CD4-positive, alpha-beta T cell treated with Interleukin-6 at 100 ng/mL for 8 hours (primary cell): ENCODE data around the gene RPL12.

Source experiments
- DNase-seq: peaks from one replicate; pipeline ENCODE4 v3.0.0-alpha.2; 2020; ENCODE audit warnings: mixed read lengths, low spot score

The RPL12 gene

DNA sequence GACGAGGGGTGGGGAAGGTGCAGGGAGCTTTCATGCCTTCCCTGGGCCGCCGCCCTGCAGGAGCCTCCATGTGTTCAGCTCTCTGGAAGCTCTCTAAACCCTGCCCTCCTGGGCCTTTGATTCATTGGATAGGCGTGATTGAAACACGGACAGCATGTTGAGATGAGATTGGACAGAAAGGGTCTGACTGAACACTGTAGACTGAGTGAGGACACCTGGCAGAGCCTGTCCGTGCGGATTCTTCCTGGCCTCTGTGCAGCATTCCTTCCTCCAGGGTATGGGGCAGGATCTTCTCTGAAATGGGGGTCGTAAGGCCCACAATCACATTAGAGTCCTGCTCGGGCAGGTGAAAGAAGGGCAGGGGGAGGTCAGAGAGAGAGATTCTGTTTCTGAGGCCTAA lies 12.8 kb downstream of the RPL12 start:
- no peak for DNase-seq

DNA sequence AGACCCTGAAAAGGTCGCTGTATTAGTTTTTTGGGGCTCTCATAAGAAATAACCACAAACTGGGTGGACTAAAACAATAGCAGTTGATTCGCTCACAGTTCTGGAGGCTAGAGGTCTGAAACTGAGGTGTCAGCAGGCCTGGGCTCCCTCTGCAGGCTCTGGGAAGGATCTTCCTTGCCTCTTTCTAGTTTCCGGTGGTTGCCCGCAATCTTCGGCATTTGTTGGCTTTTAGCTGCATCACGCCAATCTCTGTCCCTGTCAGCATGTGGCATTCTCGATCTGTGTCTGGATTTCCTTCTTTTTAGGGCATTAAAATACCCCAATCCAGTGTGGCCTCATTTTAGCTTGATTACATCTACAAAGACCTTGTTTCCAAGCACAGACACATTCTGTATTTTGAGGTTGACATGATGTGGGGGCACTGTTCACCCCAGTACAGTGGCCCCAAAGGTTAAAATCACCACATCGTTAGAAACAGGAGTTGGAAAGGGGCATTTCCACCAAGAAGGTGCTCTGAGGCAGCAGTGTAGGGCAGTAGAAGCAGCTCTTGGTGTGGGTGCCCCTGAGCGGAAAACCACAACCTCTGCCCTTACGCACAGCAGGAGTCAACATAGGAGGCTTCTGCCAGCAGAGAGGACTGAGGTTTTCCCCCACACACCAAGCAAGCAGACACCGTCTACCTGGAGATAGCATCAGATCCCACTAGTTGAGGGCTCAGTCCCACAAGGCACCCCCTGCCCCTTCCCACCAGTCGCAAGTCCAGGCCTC lies 13.5 kb downstream of the RPL12 start:
- peak; percentile 22 for DNase-seq

DNA sequence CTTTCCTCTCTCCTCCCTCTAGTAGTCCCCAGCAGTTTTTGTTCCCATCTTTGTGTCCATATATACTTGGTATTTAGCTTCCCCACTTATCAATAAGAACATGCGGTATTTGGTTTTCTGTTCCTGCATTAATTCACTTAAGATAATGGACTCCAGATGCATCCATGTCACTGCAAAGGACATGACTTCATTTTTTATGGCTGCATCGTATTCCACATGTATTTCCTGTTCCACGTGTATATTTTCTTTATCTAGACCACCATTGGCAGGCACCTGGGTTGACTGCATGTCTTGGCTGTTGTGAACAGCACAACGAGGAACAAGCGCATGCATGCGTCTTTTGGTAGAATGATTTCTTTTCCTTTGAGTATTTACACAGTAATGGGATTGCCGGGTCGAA lies 20.8 kb downstream of the RPL12 start:
- no peak for DNase-seq

- DNase-seq, result no peak
Measured at GRCh38 chr9:127428348-127428747, 22.9 kb downstream of the RPL12 start.

DNA sequence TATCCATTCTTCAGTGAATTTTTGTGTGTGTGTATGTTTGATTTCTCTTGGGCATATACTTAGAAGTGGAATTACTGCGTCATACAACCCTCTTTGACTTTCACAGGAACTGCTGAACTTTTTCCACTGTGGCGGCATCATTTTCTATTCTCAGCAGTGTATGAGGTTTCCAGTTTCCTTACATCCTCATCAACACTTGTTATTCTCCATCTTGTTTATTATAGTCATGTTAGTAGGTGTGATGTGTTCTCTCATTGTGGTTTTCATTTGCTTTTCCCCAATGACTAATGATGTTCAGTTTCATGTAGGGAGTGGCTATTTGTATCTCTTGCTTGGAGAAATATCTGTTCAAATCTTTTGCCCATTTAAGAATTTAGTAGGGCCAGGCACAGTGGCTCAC lies 24.4 kb downstream of the RPL12 start:
- no peak for DNase-seq

- DNase-seq, result peak; percentile 21
Measured at GRCh38 chr9:127424676-127424999, 26.6 kb downstream of the RPL12 start.

GRCh38 chr9:127423934-127424675 lies 27.1 kb downstream of the RPL12 start, which contains the start of gene ZNF79:
Gene ZNF79 (plus strand): TSS chr9:127424382. CDS start chr9:127424788, 406 bp downstream.
- peak; percentile 87 for DNase-seq

- DNase-seq, result no peak
Measured at GRCh38 chr9:127423476-127423933, 27.7 kb downstream of the RPL12 start.

- DNase-seq, result no peak
Measured at GRCh38 chr9:127422787-127423186, 28.4 kb downstream of the RPL12 start.

DNA sequence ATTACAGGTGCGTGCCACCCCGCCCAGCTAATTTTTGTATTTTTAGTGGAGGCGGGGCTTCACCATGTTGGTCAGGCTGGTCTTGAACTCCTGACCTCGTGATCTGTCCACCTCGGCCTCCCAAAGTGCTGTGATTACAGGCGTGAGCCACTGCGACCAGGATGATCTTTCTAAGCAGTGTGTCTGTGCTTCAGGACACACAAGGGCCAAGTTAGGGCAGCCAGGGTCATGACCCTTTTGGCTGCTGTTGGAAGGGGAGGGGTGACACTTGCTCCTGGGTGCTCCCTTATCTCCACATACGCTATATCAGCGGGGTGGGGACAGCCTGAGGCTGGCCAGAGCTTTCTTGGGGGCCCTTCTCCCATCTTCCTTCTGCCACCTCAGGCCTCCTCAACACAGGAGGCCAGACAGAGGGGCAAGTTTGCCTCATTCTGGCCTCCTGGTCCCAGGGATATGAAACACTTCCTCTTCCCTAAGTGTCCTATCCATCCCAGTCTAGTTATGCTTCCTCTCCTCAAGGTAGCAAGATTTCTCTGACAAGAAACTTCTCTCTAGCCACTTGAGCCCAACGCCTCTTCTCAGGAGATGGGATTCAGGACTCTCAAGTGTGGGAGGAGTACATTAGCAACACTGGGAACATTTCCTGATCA lies 28.9 kb downstream of the RPL12 start:
- no peak for DNase-seq

- DNase-seq, result no peak
Measured at GRCh38 chr9:127421057-127421456, 30.1 kb downstream of the RPL12 start.

DNA sequence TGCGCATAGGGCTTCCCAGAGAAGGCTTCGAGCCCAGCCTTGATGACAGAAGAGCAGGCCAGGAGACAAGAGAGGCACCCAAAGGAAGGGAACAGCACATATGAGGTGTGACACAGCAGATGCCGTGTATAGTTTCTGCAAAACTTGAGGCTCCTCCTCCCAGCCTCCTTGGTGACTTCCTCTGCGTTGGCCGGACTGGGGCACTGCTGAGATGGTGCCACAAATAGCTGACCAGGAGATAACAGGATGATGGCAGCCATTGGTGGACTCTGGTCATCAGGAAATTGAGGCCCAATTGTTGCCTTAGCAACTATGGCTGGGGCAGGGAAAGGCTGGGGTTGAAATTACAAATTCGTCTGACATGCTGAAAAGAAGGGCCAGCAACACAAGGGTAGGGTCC lies 31.9 kb downstream of the RPL12 start:
- DNase-seq, result no peak

DNA sequence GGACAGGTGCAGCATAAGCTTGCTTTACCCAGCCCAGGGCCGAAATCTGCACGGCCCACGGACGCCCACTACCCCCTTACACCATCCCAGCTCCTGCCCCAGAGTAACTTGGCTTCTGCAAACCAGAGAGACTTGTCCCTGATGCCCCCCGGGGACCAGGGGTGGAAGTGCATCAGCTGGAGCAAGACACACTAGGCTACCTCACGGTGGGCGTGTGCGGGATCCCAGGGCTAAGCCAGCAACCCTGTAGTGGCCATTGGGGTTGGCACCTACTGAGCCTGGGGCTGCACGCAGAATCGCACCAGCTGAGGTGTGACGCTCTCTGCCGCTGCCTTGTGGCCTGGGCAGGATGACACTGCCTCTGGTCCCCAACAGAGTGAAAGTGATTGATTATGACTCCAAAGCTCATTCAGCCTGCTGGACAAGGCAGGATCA lies 33.2 kb downstream of the RPL12 start:
- DNase-seq, result peak; percentile 30

DNA sequence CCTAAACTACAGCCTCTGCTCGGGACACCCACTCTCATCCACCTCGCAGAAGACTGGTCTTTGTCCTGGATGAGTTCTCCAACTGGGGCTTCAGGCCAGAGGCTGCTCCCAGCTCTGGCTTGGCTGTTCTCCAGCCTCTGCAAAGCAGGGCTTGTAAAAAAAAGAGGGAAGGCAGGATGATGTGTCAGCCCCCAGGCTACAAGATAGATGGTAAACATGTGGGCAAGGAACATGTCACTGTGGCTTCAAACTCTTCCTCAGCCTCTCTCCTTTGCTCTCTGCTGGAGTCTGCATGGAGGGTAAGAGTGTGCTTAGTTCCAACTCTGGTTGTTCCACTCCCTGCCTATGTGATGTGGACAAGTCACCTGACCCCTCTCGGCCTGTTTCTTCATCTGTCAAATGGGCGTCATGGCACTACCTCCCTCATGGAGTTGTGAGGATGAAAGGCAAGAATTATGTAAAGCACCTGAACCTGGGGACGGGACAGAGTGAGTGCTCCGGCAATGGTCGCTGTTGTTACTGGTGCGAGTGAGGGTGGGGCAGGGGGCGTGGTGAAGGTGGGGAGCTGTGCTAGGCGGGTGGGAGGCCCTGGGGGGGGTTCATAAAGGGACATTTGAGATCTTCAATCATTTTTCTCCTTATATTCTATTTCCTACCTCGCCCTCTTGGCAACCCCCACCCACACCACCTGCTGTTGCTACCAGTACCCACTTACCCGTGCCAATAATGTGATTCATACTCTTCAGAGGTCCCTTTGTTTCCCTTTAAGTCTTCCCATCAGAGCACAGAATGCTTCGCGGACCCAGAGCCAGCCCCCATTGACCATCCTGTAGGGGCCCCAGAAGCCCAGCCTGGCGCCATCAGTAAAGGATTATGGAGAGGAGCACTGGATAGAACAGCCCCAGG lies 33.8 kb downstream of the RPL12 start:
- DNase-seq, result no peak

DNA sequence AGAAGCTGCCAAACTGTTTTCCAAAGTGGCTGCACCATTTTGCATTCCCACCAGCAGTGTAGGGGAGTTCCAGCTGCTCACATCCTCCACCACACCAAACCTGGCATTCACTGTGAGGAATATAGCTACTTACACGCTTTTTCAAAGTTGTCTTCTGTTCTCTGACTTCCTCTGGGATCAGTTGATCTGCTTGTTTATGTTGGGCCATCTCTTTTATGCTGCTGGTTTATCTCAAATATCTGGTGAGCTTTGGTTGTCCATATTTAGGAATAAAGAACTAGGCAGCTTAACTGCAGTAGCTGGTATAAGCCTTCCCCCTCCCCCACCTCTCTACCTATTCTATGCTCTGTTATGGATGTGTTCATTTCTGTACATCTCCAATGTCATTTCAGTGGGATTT lies 35.5 kb downstream of the RPL12 start:
- no peak for DNase-seq

GRCh38 chr9:127415141-127415540 lies 36.1 kb downstream of the RPL12 start:
- DNase-seq, result no peak

DNA sequence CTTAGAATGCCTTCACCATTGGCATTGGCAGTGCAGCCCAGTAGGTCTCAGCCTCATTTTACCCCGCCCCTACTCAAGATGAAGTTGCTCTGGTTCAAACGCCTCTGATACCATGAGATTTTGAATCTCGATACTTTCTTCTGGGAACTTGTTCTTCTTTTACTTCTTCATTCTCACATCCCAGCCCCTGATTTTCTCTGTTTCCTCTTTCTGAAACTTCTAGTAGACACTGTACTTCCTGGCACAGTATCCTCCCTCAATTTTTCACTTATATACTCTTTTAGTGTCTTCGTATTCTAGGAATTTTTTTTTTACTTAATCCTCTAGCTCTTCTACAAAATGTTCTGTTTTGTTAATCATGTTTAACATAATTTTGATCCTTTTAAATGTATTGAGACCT lies 40.1 kb downstream of the RPL12 start:
- DNase-seq, result no peak

DNA sequence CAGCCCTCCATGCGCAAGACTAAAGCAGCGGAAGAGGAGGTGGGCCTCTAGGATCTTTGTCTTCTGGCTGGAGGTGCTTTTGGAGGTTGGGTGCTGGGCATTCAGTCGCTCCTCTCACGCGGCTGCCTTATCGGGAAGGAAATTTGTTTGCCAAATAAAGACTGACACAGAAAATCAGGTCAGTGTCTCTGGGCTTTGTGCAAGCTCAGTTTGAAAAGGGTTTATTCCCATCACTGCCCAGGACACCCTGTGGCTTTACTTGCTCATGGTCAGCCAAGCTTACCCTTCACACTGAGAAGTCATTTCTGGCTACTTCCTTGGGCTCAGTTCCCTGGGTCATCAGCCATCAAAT lies 43.7 kb downstream of the RPL12 start:
- no peak for DNase-seq

DNA sequence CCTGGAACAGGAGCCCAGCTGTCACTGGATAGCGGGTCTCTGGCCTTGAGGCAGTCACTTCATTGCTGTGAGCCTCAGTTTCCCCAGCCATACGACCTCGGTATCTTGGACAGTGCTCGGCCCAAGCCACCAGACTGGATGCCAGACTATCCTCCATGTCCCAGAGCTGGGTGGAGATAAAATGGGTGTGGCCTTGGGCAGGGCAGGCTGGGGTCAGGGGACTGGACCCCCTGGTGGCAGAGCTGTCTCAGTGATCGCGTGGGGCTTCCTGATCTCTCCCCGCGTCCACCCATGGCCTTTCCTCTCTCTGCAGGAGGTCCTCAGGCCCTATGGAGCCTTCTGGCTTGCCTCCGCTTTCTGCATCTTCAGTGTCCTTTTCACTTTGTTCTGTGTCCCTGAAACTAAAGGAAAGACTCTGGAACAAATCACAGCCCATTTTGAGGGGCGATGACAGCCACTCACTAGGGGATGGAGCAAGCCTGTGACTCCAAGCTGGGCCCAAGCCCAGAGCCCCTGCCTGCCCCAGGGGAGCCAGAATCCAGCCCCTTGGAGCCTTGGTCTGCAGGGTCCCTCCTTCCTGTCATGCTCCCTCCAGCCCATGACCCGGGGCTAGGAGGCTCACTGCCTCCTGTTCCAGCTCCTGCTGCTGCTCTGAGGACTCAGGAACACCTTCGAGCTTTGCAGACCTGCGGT lies 44.3 kb downstream of the RPL12 start:
- DNase-seq, result no peak

- no peak for DNase-seq
Measured at GRCh38 chr9:127405344-127406125, 45.7 kb downstream of the RPL12 start.

DNA sequence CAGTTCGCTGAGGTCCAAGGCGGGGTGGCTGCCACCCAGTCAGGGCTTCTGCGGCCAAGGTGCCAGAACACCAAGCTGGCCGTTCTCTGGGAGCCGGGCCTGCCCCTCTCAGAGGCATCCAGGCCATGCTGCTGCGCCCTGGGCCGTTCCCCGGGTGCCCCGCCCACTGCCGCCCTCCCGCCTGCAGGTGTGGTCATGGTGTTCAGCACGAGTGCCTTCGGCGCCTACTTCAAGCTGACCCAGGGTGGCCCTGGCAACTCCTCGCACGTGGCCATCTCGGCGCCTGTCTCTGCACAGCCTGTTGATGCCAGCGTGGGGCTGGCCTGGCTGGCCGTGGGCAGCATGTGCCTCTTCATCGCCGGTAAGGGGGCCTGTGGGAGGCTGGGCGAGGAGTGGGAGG lies 46.6 kb downstream of the RPL12 start:
- DNase-seq, result no peak
